Thyroid gland (tissue), 4 donors: Measurements from ENCODE around the gene CMC1.

Experiments
- POLR2A ChIP-seq, 2 donors: fragments of 450-650 bp; IDR thresholded peaks; one replicate each; pipeline ENCODE4 v1.6.1; 2017; ENCODE audit warnings: antibody characterized with exemption in 2 of 2, mild to moderate bottlenecking in 2 of 2, moderate library complexity in 1 of 2
- TF ChIP-seq, protein P1 (sequence below), 6 experiments: fragments of 200-600 bp in 3 of 6; fragments of 450-650 bp in 3 of 6; sonication (generic) in 3 of 6; IDR thresholded peaks; one replicate each; pipeline ENCODE4 v1.5.1; 2016 to 2019; ENCODE audit warnings: antibody characterized with exemption in 6 of 6, mild to moderate bottlenecking in 2 of 6, inconsistent platforms in 1 of 6, moderate library complexity in 1 of 6

DNA sequence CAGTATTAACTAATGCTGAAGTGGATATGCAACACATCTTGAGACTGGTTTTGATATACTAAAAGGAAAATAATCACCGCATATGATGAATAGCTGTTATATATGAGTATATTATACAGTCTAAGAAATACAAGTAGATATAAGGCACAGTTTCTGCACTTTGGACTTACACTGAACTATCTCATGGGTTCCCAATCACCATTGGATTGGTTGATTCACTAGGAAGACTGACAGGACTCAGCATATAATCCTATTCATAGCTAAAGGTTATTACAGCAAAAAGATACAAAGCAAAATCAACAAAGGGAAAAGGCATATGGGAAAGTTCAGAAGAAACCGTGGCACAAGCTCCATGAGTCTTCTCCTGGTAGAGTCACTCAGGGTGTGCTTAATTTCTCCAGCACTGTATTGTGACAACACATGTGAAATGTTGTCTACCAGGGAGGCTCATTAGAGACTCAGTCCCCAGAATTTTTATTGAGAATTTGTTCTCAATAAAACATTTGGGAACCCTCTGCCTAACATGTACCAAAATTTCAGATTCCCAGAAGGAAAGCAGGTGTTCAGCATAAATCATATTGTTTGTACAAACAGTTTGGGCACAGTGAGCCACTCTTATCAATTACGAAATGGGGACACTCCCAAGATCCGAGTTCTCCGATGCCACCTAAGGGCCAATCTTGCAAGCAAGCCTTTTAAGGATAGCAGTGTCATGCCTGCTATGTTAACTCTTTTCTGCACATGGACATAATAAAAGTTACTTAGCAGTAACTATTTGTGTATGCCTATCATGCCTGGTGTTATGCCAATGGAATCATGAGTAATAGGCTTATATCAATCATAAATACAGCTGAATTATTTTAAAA, 26.8 kb downstream of the CMC1 start:
- TF ChIP-seq, protein P1, sequence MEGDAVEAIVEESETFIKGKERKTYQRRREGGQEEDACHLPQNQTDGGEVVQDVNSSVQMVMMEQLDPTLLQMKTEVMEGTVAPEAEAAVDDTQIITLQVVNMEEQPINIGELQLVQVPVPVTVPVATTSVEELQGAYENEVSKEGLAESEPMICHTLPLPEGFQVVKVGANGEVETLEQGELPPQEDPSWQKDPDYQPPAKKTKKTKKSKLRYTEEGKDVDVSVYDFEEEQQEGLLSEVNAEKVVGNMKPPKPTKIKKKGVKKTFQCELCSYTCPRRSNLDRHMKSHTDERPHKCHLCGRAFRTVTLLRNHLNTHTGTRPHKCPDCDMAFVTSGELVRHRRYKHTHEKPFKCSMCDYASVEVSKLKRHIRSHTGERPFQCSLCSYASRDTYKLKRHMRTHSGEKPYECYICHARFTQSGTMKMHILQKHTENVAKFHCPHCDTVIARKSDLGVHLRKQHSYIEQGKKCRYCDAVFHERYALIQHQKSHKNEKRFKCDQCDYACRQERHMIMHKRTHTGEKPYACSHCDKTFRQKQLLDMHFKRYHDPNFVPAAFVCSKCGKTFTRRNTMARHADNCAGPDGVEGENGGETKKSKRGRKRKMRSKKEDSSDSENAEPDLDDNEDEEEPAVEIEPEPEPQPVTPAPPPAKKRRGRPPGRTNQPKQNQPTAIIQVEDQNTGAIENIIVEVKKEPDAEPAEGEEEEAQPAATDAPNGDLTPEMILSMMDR (IDR thresholded peaks at IDR 0.05), result no peak
- TF ChIP-seq POLR2A (IDR thresholded peaks at IDR 0.05), result no peak
